Measurements from ENCODE around the gene MARK1.
A peak's percentile ranks its signal among the peaks of the same experiment; 100 is the strongest.

MARK1 gene

GRCh38 chr1:220692436-220693228 is 164.7 kb downstream of the MARK1 start:
- DNase-seq: no peak

- no peak for DNase-seq
Observed at GRCh38 chr1:220694866-220695382, 167.0 kb downstream of the MARK1 start.

- DNase-seq: no peak
Observed at GRCh38 chr1:220695426-220695825, 167.5 kb downstream of the MARK1 start.

- no peak for DNase-seq
Observed at GRCh38 chr1:220696226-220696862, 168.4 kb downstream of the MARK1 start.

- peak in 1 of 2 donors; percentile 22 for DNase-seq
Observed at GRCh38 chr1:220696863-220697231, 168.9 kb downstream of the MARK1 start.

GRCh38 chr1:220697326-220697725 is 169.4 kb downstream of the MARK1 start:
- no peak for DNase-seq

GRCh38 chr1:220698607-220699016 is 170.7 kb downstream of the MARK1 start:
- no peak for DNase-seq

- no peak for DNase-seq
Observed at GRCh38 chr1:220699044-220699443, 171.1 kb downstream of the MARK1 start.

- no peak for DNase-seq
Observed at GRCh38 chr1:220700556-220701179, 172.7 kb downstream of the MARK1 start.

- peak in 1 of 2 donors; percentile 25 for DNase-seq
Observed at GRCh38 chr1:220701974-220702373, 174.0 kb downstream of the MARK1 start.

GRCh38 chr1:220702733-220703270 is 174.9 kb downstream of the MARK1 start:
- DNase-seq: no peak

- DNase-seq: no peak
Observed at GRCh38 chr1:220703305-220703704, 175.4 kb downstream of the MARK1 start.

- no peak for DNase-seq
Observed at GRCh38 chr1:220705782-220706181, 177.8 kb downstream of the MARK1 start.

GRCh38 chr1:220706480-220706879 is 178.5 kb downstream of the MARK1 start:
- DNase-seq: no peak

- DNase-seq: no peak
Observed at GRCh38 chr1:220707160-220707559, 179.2 kb downstream of the MARK1 start.

- no peak for DNase-seq
Observed at GRCh38 chr1:220708244-220708643, 180.3 kb downstream of the MARK1 start.

GRCh38 chr1:220708936-220709801 is 181.2 kb downstream of the MARK1 start:
- DNase-seq: no peak

GRCh38 chr1:220710333-220710732 is 182.4 kb downstream of the MARK1 start:
- no peak for DNase-seq

GRCh38 chr1:220711056-220711809 is 183.3 kb downstream of the MARK1 start:
- peak; percentile 35 to 50 for DNase-seq

Measured in inflammatory macrophage treated with lipopolysaccharide for 1 hour (primary cell).